Chondrocyte (in vitro differentiated cells): ENCODE measurements around the gene NOL9. TPM values are rescaled to one million over a fixed set of nuclear protein-coding genes. Genes with fewer than 3 reads are reported as not detected.
A peak's percentile ranks its signal among the peaks of the same experiment; 100 is the strongest.

Experiments
- DNase-seq: peaks from one replicate; pipeline ENCODE4 v3.0.0; 2021; ENCODE audit warnings: mixed read lengths, low spot score
- H3K27ac Mint-ChIP-seq: one replicate; pipeline ENCODE4 v1.8.0; 2021; ENCODE audit warnings: mild to moderate bottlenecking, moderate library complexity, mixed read lengths; ENCODE audit not compliant: unreplicated experiment
- H3K27me3 Mint-ChIP-seq: 2 replicates; pipeline ENCODE4 v1.8.0; 2021; ENCODE audit warnings: low read depth, mixed read lengths
- H3K36me3 Mint-ChIP-seq: 2 replicates; pipeline ENCODE4 v1.8.0; 2021; ENCODE audit warnings: low read depth, mixed read lengths
- H3K4me1 Mint-ChIP-seq: 2 replicates; pipeline ENCODE4 v1.8.0; 2021; ENCODE audit warnings: low read depth, mild to moderate bottlenecking, mixed read lengths
- H3K4me3 Mint-ChIP-seq: one replicate; pipeline ENCODE4 v1.8.0; 2021; ENCODE audit warnings: mild to moderate bottlenecking, moderate library complexity, mixed read lengths; ENCODE audit not compliant: unreplicated experiment
- H3K9me3 Mint-ChIP-seq: 2 replicates; pipeline ENCODE4 v1.8.0; 2021; ENCODE audit warnings: low read depth, mixed read lengths
- total RNA-seq: library from RNA; stranded (reverse); gene quantifications from 3 replicates; pipeline ENCODE4 v1.2.1, GENCODE V29; 2021
- TF ChIP-seq, protein P1 (sequence below): fragments of 200-600 bp; sonication (generic); IDR thresholded peaks from 2 replicates; pipeline ENCODE4 v1.5.0; 2021; ENCODE audit warnings: antibody characterized with exemption, mild to moderate bottlenecking, moderate library complexity

NOL9 gene
- total RNA-seq, 1 donor from 2014 or later, result 27.0 TPM

DNA sequence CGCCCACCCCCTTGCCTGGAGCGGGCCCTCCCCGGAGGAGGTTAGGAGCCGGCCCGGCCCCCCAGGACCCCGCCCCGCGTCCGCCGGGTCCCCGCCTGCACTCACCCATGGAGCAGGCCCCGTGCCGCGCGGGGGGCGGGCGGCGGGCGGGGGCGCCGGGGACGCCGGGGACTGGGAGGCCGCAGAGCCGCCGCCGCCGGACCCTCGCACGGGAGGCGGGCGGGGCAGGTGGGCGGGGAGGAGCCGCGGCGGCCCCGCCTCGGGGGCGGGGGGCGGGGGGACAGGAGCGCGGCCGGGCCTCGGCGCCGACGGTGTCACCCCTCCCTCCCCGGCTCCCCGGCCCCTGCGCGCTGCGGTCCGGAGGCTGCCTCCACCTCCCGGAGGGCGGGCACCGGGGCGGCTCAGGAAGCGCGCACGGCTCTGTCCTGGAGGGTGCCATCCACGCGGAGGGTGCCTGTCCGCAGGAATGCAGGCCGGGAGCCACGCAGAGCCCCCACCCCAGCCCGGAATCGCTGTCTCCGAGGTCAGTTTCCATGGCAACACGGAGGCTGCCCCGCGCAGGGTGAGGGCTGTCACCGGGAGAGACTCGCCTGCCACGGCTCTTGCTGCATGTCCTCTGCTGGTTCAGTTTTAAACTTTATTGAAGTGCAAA is 57.0 kb downstream of the NOL9 start:
- TF ChIP-seq, protein P1, sequence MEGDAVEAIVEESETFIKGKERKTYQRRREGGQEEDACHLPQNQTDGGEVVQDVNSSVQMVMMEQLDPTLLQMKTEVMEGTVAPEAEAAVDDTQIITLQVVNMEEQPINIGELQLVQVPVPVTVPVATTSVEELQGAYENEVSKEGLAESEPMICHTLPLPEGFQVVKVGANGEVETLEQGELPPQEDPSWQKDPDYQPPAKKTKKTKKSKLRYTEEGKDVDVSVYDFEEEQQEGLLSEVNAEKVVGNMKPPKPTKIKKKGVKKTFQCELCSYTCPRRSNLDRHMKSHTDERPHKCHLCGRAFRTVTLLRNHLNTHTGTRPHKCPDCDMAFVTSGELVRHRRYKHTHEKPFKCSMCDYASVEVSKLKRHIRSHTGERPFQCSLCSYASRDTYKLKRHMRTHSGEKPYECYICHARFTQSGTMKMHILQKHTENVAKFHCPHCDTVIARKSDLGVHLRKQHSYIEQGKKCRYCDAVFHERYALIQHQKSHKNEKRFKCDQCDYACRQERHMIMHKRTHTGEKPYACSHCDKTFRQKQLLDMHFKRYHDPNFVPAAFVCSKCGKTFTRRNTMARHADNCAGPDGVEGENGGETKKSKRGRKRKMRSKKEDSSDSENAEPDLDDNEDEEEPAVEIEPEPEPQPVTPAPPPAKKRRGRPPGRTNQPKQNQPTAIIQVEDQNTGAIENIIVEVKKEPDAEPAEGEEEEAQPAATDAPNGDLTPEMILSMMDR, result no peak
- Mint-ChIP-seq H3K9me3 (no peaks in the 10 kb centered on the region), H3K27ac (peak overlapping the region; percentile 57), H3K27me3 (no peaks in the 10 kb centered on the region), H3K4me3 (peak overlapping the region; percentile 71), H3K4me1 (peaks cover 60% of the 10 kb centered on the region), H3K36me3 (no peaks in the 10 kb centered on the region)
- peak; percentile 88 for DNase-seq

DNA sequence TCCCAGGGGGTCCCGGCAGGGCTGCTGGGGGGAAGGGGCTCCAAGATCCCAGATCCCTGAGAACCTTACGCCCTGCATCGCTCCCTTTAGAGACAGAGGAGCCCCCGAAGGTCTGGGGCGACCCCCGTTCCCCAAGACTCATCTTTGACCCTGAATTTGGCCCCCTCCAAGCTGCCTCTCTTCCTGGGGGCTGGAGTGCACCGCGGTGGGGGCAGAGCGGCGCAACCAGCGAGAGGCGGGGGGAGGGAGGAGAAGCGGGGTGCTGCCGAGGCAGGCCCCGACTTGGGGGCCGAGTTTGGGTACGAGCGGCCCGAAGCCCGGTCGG is 57.5 kb downstream of the NOL9 start:
- H3K27ac Mint-ChIP-seq, result peak overlapping the region; percentile 27
- no peak for DNase-seq
- TF ChIP-seq, protein P1, result no peak
- no peaks in the 10 kb centered on the region for H3K36me3 Mint-ChIP-seq
- no peaks in the 10 kb centered on the region for H3K9me3 Mint-ChIP-seq
- H3K4me1 Mint-ChIP-seq, result peaks cover 60% of the 10 kb centered on the region
- peak overlapping the region; percentile 75 for H3K4me3 Mint-ChIP-seq
- H3K27me3 Mint-ChIP-seq, result no peaks in the 10 kb centered on the region

DNA sequence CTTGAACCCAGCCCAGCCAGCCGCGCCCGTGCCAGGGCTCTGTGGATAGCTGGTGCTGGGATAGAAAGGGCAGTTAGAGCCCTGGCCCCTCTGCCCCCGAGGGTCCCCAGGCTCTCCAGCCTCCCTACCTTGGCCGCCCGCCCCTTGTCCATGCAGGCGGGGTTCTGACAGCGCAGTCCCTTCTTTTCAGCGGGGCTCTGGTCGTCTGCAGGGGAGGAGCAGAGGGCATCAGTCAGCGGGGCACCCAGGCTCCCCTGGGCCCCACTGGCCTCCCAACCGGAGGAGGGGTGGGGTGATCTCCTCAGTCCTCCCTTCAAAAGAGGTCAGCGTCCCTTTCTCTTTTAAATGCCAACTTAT is 58.0 kb downstream of the NOL9 start:
- H3K4me1 Mint-ChIP-seq, result peaks cover 60% of the 10 kb centered on the region
- TF ChIP-seq, protein P1, result no peak

DNA sequence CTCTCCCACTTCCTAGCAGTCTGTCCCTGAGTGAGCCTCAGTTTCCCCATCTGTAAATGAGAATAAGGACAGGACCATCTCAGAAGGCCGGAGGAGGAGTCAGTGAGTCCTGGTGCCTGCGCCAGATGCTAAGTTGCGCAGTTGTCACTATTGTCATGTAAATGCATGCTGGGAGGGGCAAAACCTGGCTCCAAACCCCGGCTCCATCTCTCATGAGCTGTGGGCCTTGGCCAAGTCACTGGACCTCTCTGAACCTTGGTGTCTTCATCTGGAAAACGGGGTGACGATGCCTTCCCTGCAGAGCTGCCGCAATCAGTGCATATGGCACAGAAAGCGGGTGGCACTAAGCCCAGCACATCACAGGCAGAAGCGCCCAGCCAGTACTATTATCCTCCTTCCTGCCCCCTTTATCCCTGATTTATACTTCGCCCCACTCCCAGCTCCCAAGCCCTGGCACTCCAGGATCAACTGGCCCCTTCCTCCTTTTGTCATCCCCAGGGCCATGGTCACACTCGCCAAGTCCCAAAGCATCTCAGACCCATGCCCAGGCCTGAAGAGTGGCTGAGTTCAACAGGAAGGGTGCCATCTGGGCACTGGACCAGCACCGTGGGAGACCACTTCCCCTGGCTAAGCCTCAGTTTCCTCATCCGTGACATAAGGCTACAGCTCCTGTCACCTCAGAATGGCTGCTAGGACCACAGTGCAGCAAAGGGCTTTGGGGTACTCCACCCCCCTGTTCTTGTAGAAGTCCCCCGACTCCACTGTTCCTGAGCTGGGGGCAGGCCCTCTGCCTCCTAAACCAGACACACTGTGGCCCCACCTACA is 58.6 kb downstream of the NOL9 start:
- Mint-ChIP-seq H3K27me3 (no peaks in the 10 kb centered on the region), H3K27ac (peak overlapping the region; percentile 70), H3K9me3 (no peaks in the 10 kb centered on the region), H3K4me3 (peak overlapping the region; percentile 75), H3K36me3 (no peaks in the 10 kb centered on the region), H3K4me1 (peaks cover 58% of the 10 kb centered on the region)
- DNase-seq, result no peak
- TF ChIP-seq, protein P1, result no peak

More for the DNA sequence above, 58.0 kb downstream of the NOL9 start:
- Mint-ChIP-seq H3K36me3 (no peaks in the 10 kb centered on the region), H3K4me3 (peak overlapping the region; percentile 75), H3K27ac (no peak overlapping the region), H3K27me3 (no peaks in the 10 kb centered on the region), H3K9me3 (no peaks in the 10 kb centered on the region)
- DNase-seq, result no peak

DNA sequence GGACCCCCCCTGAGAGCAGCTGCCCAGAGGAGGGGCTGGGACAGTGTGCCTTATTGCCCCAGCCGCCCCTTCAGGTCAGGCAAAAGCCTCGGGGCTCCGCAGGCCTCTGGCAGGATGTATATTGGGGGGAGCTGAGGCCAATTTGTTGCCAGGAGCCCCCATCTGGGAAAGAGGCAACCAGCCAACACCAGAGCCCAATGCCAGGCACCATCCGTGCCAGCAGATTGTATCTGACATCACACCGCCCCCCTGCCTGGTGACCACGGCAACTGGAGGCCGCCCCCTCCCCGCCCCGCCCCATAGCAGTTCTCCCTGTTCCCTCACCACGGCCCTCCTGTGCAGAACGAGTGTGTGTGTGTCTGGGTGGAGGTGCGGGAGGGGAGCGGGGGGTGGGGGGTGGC is 59.3 kb downstream of the NOL9 start:
- TF ChIP-seq, protein P1, result no peak
- no peak for DNase-seq
- H3K9me3 Mint-ChIP-seq, result no peaks in the 10 kb centered on the region
- H3K4me3 Mint-ChIP-seq, result no peak overlapping the region
- no peaks in the 10 kb centered on the region for H3K36me3 Mint-ChIP-seq
- no peak overlapping the region for H3K27ac Mint-ChIP-seq
- no peaks in the 10 kb centered on the region for H3K27me3 Mint-ChIP-seq
- H3K4me1 Mint-ChIP-seq, result peaks cover 52% of the 10 kb centered on the region
